GM03348 (cell line): ENCODE measurements around the gene TYMP.
"Not testable (repeated sequence)": the region's sequence is repeated elsewhere in the genome, so short reads cannot be mapped to it uniquely, and the experiment has no call there.

Experiments
- DNase-seq: peaks from one replicate; pipeline ENCODE4 v3.0.0; 2012; ENCODE audit warnings: low spot score

TYMP gene

DNA sequence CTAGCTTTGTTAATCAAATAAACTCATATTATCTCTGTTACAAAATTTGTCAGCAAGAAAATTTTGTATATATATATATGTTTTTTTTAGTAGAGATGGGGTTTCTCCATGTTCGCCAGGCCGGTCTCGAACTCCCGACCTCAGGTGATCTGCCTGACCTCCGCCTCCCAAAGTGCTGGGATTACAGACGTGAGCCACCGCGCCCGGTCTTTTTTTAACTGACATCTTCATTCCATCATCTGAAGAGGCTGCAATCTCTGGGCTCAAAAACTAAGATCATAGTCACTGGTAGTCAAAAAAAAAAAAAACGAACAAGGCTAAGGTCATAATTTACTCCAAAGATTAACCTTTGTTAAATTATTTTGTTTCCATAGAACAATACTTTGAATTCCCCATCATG lies 10.6 kb upstream of the TYMP start:
- no peak for DNase-seq

DNA sequence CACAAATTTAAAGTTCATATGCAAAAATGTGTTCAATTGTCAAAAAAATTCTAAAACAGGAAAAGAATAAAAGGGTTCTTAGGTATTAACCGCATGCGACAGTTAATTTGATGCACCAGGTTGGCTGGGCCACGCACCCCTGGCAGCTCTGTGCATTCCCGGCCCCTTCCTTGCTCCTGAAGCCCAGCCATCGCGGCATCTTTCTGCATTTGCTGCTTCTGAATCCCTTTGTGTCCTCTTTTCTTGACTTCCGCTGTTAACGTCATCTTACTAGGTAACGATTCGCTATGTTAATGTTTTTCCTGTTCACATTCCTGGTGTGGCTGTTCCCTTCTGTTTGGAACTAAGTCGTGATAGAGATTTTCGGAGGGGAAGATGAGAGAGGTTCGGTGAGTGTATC lies 8.0 kb upstream of the TYMP start:
- no peak for DNase-seq

DNA sequence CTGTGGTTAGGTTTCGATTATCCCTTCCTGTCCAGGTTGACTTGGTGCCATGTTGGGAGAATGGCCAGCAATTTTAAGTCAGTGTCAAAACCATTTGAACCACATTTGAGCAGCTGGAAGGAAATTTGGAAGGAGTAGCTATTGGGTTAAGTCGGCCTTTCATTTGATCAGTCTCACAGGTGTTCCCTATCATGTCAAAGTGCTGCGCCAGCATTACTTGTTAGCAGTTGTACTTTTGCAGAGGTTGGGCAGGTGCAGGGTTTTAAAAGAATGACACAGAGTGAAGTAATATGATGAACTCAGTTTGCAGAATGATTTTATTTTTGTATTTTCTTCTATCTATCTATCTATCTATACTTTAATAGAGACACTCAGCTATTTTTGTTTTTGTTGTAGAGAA lies 6.4 kb upstream of the TYMP start:
- DNase-seq = no peak

DNA sequence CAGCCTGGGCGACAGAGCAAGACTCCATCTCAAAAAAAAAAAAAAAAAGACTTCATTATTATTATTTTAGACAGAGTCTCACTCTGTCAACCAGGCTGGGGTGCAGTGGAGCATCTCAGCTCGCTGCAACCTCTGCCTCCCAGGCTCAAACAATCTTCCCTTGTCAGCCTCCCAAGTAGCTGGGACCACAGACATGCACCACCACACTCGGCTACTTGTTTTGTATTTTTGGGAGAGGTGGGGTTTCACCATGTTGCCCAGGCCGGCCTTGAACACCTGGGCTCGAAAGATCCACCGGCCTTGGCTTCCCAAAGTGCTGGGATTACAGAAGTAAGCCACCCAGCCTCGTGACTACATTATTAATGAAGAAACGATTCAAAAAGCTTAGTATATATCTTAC lies 5.3 kb upstream of the TYMP start:
- DNase-seq = no peak

DNA sequence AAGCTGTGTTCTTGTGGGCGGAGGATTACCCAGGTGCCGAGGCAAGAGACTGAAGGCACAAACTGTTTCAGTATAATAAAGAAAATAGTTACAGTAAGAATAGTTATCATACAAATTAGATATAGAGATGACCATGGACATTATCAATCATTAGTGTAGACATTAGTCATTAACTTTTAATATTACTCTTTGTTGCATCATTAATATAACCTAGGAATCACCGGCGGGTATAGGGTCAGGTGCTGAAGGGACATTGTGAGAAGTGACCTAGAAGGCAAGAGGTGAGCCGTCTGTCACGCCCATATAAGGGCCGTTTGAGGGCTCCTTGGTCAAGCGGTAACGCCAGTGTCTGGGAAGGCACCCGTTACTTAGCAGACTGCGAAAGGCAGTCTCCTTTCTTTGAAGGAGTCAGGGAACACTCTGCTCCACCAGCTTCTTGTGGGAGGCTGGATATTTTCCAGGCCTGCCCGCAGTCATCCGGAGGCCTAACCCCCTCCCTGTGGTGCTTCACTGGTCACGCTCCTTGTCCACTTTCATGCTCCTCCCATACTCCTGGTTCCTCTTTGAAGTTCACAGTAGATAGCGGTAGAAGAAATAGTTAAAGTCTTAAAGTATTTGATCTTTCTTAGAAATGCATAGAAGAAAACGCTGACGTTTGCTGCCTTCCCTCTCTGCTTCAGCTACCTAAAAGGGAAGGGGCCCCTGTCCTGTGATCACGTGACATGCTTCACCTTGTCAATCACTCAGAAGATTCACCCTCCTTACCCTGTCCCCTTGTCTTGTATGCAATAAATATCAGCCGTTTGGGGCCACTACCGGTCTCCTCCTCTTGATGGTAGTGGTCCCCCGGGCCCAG lies 4.3 kb upstream of the TYMP start:
- DNase-seq = not testable (repeated sequence)

DNA sequence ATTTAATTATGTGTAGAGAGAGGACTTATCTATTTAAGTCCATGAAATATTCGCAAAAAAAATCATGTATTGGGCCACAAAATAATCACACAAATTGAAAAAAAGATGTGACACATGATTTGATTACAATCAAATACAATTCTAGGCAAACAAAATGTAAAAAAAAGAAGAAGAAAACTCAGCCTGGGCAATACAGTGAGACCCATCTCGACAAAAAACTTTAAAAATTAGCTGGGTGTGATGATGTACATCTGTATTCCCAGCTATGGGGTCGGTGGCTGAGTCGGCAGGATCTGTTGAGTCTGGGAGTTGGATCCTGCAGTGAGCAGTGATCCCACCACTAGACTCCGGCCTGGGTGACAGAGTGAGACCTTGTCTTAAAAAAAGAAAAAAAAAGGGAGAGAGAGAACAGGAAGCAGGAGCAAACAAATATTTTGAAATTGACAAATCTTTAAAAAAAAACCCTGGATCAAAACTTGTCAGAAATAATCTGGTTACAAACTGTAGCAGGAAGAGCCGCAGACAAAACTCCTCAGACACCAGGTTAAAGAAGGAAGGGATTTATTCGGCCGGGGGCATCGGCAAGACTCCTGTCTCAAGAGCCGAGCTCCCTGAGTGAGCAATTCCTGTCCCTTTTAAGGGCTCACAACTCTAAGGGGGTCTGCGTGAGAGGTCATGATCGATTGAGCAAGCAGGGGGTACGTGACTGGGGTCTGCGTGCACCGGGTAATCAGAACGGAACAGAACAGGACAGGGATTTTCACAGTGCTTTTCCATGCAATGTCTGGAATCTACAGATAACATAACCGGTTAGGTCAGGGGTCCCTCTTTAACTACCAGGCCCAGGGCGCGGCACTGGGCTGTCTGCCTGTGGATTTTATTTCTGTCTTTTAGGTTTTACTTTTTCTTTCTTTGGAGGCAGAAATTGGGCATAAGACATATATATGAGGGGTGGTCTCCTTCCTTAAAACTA lies 3.3 kb upstream of the TYMP start:
- no peak for DNase-seq

DNA sequence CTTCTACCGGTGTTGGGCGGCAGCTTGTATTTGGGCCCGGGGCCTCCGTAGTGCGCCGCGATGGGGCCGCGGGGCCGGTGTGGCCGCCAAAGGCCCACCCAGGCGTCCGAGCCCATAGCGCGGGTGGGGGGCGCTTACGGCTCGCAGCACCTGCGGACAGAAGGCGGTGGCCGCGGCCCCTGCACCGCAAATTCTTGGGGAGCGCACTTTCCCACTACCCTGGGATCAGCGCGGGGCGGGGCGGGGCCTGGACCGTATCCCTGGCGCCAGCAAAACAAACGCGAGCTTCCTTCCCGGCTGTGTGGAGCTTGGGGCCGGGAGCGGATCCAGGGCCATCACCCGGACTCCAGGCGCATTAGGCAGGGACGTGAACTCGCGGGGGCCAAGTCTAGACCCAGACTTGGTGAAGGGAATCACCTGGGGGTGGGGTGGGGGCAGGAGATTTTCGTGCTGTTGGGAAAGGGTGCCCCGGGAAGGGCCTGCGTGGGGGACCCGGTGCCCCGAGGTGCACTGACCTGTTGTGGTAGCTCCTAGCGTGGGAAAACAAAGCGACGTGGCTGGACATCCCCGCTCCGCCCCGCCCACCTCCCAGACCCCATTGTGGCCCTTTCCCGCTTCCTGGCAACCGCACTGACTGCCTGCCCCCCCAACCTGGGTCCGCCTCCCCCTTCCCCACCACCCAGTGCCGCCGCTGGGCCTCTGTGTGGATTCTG lies 2.3 kb upstream of the TYMP start:
- peak; percentile 82 for DNase-seq

DNA sequence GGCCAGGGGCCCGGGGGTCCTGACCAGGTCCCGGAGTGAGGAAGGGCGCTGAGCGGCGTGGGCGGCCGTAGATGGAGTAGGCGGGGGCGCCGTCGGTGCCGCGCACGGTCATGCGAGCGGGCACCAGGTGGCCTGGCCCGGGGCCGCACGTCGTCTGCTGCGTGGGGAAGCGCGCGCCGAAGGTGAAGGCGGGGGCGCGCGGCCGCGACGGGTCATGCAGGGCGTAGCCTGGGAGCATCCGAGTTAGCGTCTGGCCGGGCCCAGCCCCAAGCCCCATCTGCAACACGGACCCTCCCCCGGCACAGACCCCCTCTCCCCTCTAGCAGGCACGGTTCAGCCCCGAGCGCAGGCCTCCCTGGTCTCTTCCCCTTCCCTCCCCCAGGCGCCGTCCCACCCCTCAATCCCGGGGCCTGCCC lies 1.7 kb upstream of the TYMP start:
- peak; percentile 29 for DNase-seq

DNA sequence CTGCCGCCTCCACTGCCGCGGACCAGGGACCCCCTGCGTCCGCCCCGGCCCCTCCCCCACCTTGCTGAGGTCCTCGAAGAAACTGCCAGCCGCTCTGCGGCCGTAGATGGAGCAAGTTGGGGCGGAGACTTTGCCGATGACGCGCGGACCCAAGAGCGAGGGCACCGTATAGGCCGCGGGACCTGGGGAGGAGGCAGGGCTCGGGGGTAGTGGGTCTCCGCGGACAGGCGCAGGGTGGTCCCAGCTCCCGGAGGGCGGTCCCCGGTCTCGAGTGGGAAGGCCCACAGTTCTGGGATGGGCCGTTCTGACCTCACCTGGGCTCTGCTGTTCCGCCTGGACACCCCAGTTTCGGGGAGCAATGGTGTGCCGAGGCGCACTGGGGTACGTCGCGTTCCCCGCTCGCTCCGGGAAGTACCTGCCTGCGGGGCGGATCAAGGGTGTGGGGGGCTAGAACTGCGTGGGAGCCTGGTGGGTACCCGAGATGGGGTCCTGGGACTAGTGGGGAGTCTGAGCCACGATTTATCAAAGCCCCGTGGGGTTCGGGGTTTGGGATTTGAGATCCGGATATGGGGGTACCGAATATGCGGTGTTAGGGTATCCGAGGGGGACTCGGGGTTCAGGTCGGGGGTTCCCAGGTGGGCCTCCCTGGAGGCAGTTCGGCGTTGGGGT lies 1.2 kb upstream of the TYMP start:
- DNase-seq = peak; percentile 73

DNA sequence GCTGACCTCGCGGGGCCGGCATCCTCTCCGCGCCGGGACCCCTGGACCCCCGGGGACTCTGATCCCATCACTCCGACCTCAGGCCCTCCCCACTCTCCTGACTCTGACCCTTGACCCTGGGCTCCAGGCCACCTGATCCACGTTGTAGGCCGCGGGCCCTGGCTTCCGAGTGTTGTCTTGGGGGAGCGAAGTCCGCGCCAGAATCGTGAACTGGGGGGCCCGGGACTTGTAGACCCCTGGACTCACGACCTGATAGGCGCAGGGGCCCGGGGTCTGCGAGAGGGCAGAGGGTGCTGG lies 716 bp upstream of the TYMP start:
- no peak for DNase-seq

DNA sequence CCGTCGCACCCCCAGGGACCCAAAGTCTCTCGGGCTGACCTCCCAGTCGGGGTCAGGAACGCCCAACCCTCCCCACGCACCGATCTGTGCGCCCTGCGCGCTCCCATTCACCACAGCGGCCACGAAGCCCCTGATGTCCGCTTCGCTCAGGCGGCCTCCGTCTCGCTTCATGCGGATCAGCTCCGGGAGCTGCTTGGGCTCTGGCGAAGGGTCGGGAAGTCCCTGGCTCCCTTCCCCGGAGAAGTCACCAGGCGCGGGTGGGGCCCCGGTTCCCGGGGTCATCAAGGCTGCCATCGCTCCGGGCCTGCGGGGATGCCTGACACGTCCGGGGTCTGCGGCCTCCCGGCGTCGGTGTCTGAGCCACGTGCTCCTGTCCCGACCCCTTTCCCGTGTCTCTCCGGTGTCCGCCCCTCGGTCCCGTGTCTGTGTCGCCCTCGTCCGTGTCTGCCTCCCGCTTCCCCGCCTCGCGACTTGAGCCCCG lies 356 bp downstream of the TYMP start:
- DNase-seq = peak; percentile 15

DNA sequence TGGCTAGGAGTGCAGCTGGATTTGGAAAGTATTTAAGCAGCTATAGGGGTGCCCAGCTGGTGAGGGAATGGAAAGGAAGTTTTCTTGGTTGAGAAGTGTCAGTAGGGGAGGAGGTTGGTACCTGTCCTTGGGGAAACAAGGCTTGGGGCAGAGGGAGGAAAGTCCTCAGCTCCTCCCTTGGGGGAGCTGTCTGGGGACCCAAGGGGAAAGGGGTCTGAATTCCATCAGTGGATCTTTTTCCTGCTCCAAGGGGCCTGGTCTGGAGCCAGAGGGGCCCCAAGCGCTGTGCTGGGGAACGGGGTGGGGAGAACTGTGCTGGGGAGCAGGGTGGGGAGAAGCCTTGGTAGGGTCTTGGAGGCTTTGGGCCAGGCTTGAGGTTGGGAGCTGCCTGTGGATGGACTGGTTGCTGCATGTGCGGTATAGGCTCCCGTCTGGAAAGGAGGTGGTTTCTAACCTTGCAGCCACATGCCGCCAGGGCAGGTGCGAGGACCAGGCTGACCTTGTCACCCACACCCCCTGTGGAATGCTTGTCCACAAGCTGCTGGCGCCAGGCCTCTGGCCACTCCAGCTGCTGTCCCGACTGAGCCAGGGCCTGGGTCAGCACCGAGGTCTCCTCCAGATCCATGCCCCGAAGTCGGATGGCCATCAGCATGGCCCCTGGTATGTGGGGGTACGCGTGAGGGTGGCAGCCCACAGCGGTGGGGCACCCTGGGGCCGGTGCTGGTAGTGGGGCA lies 963 bp downstream of the TYMP start:
- peak; percentile 5 for DNase-seq

DNA sequence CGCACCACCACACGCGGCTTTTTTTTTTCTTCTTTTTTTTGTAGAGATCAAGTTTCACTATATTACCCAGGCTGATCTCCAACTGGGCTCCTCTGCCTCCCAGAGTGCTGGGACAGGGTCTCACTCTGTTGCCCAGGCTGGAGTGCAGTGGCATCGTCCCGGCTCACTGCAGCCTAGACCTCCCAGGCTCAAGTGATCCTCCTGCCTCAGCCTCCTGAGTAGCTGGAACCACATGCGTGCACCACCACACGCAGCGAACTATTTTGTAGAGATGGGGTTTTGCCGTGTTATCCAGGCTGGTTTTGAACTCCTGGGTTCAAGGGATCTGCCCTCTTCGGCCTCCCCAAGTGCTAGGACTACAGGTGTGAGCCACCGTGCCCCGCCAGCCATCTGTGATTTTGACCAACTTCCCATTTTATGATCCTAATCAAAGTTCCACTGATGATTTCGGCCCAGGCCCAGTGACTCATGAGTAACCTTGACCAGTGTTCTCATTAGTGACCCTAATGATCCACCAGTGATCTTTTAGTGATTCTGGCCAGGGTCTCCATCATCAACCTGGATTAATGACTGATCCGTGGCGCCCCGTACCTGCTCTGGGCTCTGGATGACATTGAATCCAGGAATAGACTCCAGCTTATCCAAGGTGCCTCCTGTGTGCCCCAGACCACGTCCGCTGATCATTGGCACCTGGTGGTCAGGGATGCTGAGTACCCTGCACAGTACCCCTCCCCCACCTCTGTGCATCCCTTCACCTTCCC lies 1.7 kb downstream of the TYMP start:
- no peak for DNase-seq

DNA sequence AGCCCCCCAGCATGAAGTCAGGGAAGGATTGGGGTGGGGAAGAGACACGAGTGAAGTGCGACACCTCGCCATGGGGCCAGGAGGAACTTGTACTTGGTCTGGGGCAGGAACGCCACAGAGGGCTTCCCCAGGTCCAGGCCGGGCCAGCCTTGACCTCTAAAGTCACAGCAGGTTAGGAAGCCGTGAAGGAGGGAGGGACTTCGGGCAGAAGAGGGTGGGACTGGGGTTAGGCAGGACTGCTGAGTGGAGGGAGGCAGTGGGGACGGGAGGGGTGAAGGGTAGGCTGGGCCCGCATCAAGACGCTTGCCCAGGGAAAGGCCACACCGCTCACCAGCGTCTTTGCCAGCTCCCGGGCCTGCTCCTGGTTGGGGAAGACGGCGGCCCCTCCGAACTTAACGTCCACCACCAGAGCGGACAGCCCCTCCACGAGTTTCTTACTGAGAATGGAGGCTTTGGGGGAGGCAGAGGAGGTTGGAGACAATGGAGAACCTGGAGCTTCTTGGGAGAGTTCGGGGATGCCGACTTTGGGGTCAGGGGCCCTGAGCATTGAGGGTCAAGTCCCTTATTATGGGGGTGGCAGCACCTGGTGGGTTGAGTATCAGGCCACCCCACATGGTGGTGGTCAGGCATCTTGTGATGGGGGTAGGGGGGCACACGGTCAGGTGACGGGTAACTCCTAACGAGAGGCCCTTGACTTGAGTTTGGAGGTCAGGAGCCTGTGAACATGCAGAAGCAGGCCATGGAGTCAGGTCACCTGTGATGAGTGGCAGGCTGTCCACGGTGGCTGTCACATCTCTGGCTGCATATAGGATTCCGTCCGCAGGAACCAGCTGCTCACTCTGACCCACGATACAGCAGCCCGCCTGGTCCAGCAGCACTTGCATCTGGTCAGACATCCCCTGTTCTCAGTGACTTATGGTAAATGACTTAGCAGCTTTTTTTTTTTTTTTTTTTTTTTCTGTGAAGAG lies 2.7 kb downstream of the TYMP start:
- no peak for DNase-seq

DNA sequence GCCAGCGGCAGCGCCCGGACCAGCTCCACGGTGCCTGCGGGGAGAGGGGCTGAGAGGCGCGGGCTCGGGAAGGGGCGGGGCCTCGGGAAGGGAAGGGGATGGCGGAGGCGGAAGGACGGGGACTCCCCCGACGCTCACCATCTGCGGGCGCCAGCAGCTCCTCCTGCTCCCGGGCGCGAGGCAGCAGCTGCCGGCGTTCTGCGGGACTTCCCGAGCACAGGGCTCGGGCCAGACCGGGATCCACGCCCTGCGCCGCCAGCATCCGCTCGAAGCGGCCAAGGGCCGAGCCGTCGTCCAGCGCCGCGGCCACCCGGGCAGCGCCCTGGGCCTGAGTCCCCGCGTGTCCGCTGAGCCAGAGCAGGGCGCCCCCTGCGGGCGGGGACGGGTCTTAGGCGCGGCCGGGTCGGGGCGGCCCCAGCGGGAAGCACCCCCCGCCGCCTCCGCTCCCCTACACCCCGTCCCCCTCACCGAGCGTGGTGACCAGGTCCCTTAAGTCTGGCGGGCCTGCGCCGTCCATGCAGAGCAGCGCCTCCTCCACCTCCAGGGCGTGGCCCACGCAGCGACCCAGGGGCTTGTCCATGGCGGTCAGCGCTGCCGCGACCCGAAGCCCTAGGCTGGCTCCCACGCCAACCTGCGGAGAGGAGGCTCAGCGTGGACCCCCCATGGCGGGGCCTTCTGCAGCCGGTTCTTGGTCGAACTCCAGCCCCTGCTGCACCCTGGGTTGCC lies 3.5 kb downstream of the TYMP start:
- peak; percentile 84 for DNase-seq

DNA sequence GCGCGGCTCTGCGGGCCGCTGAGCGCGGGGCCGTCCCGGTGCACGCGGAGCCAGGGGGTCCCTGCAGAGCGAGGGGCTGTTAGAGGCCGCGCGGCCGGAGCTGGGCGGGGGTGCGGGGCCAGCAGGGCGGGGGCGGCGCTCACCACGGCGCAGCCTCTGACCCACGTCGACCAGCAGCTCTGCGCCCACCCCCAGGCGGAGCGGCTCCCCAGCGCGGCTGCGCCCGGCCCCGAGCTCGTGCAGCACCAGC lies 4.0 kb downstream of the TYMP start:
- DNase-seq = no peak

DNA sequence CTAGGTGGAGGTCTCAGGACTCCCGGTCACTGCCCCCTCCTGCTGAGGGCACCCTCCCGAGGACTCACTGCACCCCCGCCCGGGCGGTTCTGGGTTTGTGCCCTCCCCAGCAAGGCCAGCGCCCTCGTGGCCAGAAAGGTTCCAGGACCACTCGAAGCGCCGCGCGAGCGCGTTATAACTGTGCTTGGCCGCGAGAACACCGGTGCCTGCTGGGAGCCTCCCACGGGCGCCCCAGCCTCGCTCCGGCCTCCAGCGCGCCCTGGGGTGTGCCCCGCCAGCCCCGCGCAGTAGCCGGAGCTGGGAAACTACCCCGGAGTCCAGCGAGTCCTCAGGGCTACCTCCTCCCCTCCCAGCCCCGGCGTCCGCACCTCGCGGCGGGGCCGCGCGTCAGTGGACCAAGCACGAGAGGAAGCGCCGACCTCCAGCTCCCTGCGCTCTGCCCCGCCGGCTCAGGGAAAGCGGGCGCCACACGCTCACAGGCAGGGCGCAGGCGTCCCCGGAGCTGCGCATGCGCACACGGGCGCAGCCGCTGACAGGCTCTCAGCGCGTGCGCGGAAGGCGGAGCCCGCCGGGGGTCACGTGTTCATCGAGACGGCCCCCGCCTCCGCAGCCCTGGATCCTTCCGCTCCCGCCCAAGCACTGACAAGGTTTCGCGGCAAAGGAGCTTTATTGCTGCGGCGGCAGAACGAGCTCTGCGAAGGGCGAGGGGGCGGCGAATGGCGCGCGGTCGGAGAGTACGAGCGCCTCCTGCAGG lies 4.5 kb downstream of the TYMP start, which contains the start of gene SCO2:
Gene SCO2 (minus strand): TSS at position 495 of the 754 bp plus-strand sequence. CDS start 1,187 bp downstream, outside the sequence.
- peak; percentile 99 for DNase-seq

DNA sequence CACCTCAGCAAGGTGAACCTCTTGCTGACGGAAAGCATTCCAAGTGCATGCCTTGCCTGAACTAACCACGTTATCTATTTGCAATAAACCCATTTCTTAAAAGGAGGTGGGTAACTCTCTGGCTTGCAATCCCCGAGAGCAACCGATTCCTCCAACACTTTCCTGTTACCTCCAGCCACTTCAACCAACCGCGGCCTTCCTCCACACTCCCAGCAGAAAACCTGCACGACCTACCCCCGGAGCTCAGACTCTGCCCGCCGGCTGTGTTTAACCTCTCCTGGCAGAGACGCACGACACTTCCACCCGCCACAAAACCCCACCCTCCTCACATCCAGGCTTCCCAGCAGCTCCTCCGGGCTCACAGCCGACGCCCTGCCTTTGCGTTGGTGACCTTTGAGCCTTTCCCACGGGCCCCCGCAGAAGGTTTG lies 5.1 kb downstream of the TYMP start:
- no peak for DNase-seq
